ENCODE measurements around the gene ADCY10.

Gene ADCY10

GRCh38 chr1:167854184-167854583 is 59.8 kb downstream of the ADCY10 start:
- no peak for DNase-seq (ENCODE audit: low spot score)
- no peak for TF ChIP-seq CTCF (IDR thresholded peaks at IDR 0.05; ENCODE audit: extremely low read depth, missing control alignments)

- no peak for DNase-seq (ENCODE audit: low spot score)
- no peak for TF ChIP-seq CTCF (IDR thresholded peaks at IDR 0.05; ENCODE audit: extremely low read depth, missing control alignments)
These were observed 64.3 kb downstream of the ADCY10 start for GRCh38 chr1:167849666-167850065.

GRCh38 chr1:167842872-167843271 is 71.1 kb downstream of the ADCY10 start:
- DNase-seq (ENCODE audit: low spot score) = no peak
- TF ChIP-seq CTCF (IDR thresholded peaks at IDR 0.05; ENCODE audit: extremely low read depth, missing control alignments) = no peak

GRCh38 chr1:167841530-167841929 is 72.4 kb downstream of the ADCY10 start:
- TF ChIP-seq CTCF (IDR thresholded peaks at IDR 0.05; ENCODE audit: extremely low read depth, missing control alignments) = no peak
- no peak for DNase-seq (ENCODE audit: low spot score)

- no peak for TF ChIP-seq CTCF (IDR thresholded peaks at IDR 0.05; ENCODE audit: extremely low read depth, missing control alignments)
- no peak for DNase-seq (ENCODE audit: low spot score)
These were observed 74.9 kb downstream of the ADCY10 start for GRCh38 chr1:167839009-167839408.

- no peak for DNase-seq (ENCODE audit: low spot score)
- no peak for TF ChIP-seq CTCF (IDR thresholded peaks at IDR 0.05; ENCODE audit: extremely low read depth, missing control alignments)
These were observed 76.6 kb downstream of the ADCY10 start for GRCh38 chr1:167837326-167837725.

GRCh38 chr1:167836197-167836596 is 77.7 kb downstream of the ADCY10 start:
- no peak for TF ChIP-seq CTCF (IDR thresholded peaks at IDR 0.05; ENCODE audit: extremely low read depth, missing control alignments)
- DNase-seq (ENCODE audit: low spot score) = no peak
